K562 (cell line): ENCODE results near the gene SETSIP. TPM values are rescaled to one million over a fixed set of nuclear protein-coding genes. Genes with fewer than 3 reads are reported as not detected.

ENCODE experiments used
- ATAC-seq: fragments of 200-7000 bp; cut with Tn5 transposase; 3 replicates; pipeline ENCODE4 v1.9.1; 2020; ENCODE audit warnings: moderate library complexity
- BruUV-seq: library from RNA; stranded (reverse); fragments of 400-500 nt; replicated peaks from 2 replicates; lab custom pipeline; 2021; lab: Mats Ljungman, UMichigan
- CTCF ChIA-PET: fragments of 300-600 bp; formaldehyde crosslinking; extraction: SDS; loops from one replicate; lab custom pipeline; 2021; ENCODE audit warnings: low intra/inter-chr PET ratio; lab: Yijun Ruan, JAX
- POLR2A ChIA-PET: fragments of 300-600, 350-650 bp; sonication (Branson Sonifier 250); formaldehyde crosslinking; extraction: SDS; loops from one replicate; lab custom pipeline; 2021; ENCODE audit warnings: antibody characterized with exemption, inconsistent platforms; lab: Yijun Ruan, JAX
- DNase-seq, 4 experiments: peaks; one replicate each; pipeline versions ENCODE4 v3.0.0 to v3.0.0-alpha.2; 2011 to 2018; ENCODE audit warnings: low spot score in 3 of 4, mixed read lengths in 3 of 4; ENCODE audit errors: extremely low read depth in 1 of 4
- FAIRE-seq: peaks from 2 replicates; lab custom pipeline; 2011; peaks lifted over from hg19 to GRCh38; lab: Jason Lieb, UNC
- H2AFZ ChIP-seq: 2 replicates; pipeline ENCODE4 v1.6.0; 2011; ENCODE audit warnings: low read depth, low read length, control low read depth, inconsistent platforms
- H3K27ac ChIP-seq: fragments of 200-600 bp; 3 replicates; pipeline ENCODE4 v1.8.0; 2011; ENCODE audit warnings: low read depth, mild to moderate bottlenecking, control low read depth, inconsistent platforms, low read length, moderate library complexity, mixed read lengths; ENCODE audit errors: extremely low read depth
- H3K27me3 ChIP-seq, 2 experiments: fragments of 300-600 bp in 1 of 2; 2 replicates in 1 of 2; 3 replicates in 1 of 2; pipeline versions ENCODE4 v1.6.0 to v1.8.0; 2011; ENCODE audit warnings: inconsistent platforms in 2 of 2, low read length in 2 of 2, mild to moderate bottlenecking in 1 of 2, mixed read lengths in 1 of 2, moderate library complexity in 1 of 2; ENCODE audit not compliant: control insufficient read depth in 2 of 2, insufficient read depth in 2 of 2
- H3K36me3 ChIP-seq: fragments of 300-600 bp; 3 replicates; pipeline ENCODE4 v1.8.0; 2011; ENCODE audit warnings: mild to moderate bottlenecking, low read length, inconsistent platforms; ENCODE audit not compliant: control insufficient read depth, insufficient read depth
- H3K4me1 ChIP-seq, 2 experiments: fragments of 200-600 bp in 1 of 2; replicated peaks in 1 of 2; 2 replicates in 1 of 2; 3 replicates in 1 of 2; pipeline versions ENCODE4 v1.5.1 to v1.8.0; 2011; ENCODE audit warnings: inconsistent platforms in 2 of 2, low read length in 2 of 2, mild to moderate bottlenecking in 1 of 2, mixed read lengths in 1 of 2, moderate library complexity in 1 of 2; ENCODE audit not compliant: control insufficient read depth in 2 of 2, insufficient read depth in 2 of 2
- H3K4me2 ChIP-seq: 2 replicates; pipeline ENCODE4 v1.6.1; 2011; ENCODE audit warnings: low read length, control low read depth, inconsistent platforms, mixed read lengths; ENCODE audit not compliant: insufficient read depth
- H3K4me3 ChIP-seq: fragments of 200-600 bp; sonication (generic), shearing (Covaris generic); 2 replicates; pipeline ENCODE4 v1.5.1; 2016; ENCODE audit warnings: control low read depth, inconsistent platforms
- H3K79me2 ChIP-seq: fragments of 200-600 bp; 3 replicates; pipeline ENCODE4 v1.8.0; 2011; ENCODE audit warnings: low read length, inconsistent platforms; ENCODE audit not compliant: control insufficient read depth, insufficient read depth
- H3K9ac ChIP-seq, 2 experiments: 2 replicates each; pipeline versions ENCODE4 v1.6.0 to v1.6.1; 2011; ENCODE audit warnings: low read depth in 2 of 2, low read length in 2 of 2, control low read depth in 1 of 2, inconsistent platforms in 1 of 2, mild to moderate bottlenecking in 1 of 2, mixed read lengths in 1 of 2; ENCODE audit not compliant: insufficient read depth in 1 of 2
- H3K9me1 ChIP-seq: one replicate; pipeline ENCODE4 v1.6.0; 2011; ENCODE audit warnings: inconsistent platforms, mild to moderate bottlenecking, low read length, moderate library complexity; ENCODE audit not compliant: control insufficient read depth, insufficient read depth
- H3K9me3 ChIP-seq: replicated peaks from 2 replicates; pipeline ENCODE4 v1.5.1; 2011; ENCODE audit warnings: low read depth, low read length, inconsistent platforms; ENCODE audit not compliant: control insufficient read depth, insufficient read depth
- H4K20me1 ChIP-seq: replicated peaks from 2 replicates; pipeline ENCODE4 v1.6.1; 2011; ENCODE audit warnings: low read length, inconsistent platforms, mixed read lengths; ENCODE audit not compliant: control insufficient read depth, insufficient read depth
- BACH1 ChIP-seq: fragments of 200-800 bp; sonication (Bioruptor generic); IDR thresholded peaks from 2 replicates; pipeline ENCODE4 v1.6.1; 2016; ENCODE audit warnings: missing genetic modification characterization, missing compliant biosample characterization
- C11orf30 ChIP-seq: fragments of 450-650 bp; IDR thresholded peaks from 2 replicates; pipeline ENCODE4 v1.6.1; 2016; ENCODE audit warnings: low read depth, mild to moderate bottlenecking
- CBFB ChIP-seq: sonication (generic); formaldehyde crosslinking; IDR thresholded peaks from 2 replicates; pipeline ENCODE4 v1.4.0; 2020; ENCODE audit warnings: mild to moderate bottlenecking, missing genetic modification reagents
- CEBPG ChIP-seq, 3 experiments: fragments of 200-800 bp in 1 of 3; sonication (Bioruptor generic) in 1 of 3; sonication (generic) in 1 of 3; formaldehyde crosslinking in 1 of 3; IDR thresholded peaks in 2 of 3; conservative IDR thresholded peaks in 1 of 3; 2 replicates each; pipeline versions ENCODE4 v1.6.1 to v1.8.0; 2016 to 2022; ENCODE audit warnings: missing compliant biosample characterization in 2 of 3, missing genetic modification characterization in 2 of 3, mild to moderate bottlenecking in 1 of 3, missing genetic modification reagents in 1 of 3
- CXXC5 ChIP-seq: fragments of 250-450 bp; sonication (Bioruptor Pico); IDR thresholded peaks from 2 replicates; pipeline ENCODE4 v1.8.0; 2022; ENCODE audit warnings: inconsistent platforms, mild to moderate bottlenecking, moderate library complexity
- HMG20B ChIP-seq: fragments of 250-450 bp; sonication (Bioruptor Pico); IDR thresholded peaks from 2 replicates; pipeline ENCODE4 v1.5.0; 2021; ENCODE audit warnings: mild to moderate bottlenecking
- JUND ChIP-seq, 2 experiments: IDR thresholded peaks; 2 replicates in 1 of 2; 3 replicates in 1 of 2; pipeline ENCODE4 v1.6.1; 2011; ENCODE audit warnings: borderline replicate concordance in 2 of 2, low read depth in 2 of 2, low read length in 2 of 2, improper control_type of control experiment in 1 of 2, missing biosample characterization in 1 of 2, missing genetic modification characterization in 1 of 2, missing genetic modification reagents in 1 of 2
- NCOA6 ChIP-seq: fragments of 450-650 bp; IDR thresholded peaks from 2 replicates; pipeline ENCODE4 v1.6.1; 2017; ENCODE audit warnings: mild to moderate bottlenecking
- PHF8 ChIP-seq: fragments of 200-600 bp; sonication (generic); IDR thresholded peaks from 2 replicates; pipeline ENCODE4 v1.6.1; 2012; ENCODE audit warnings: mixed run types, mild to moderate bottlenecking, inconsistent platforms, low read length, moderate library complexity, borderline replicate concordance
- SFPQ ChIP-seq: fragments of 200-400 bp; formaldehyde crosslinking; IDR thresholded peaks from 2 replicates; pipeline ENCODE4 v1.6.1; 2017; ENCODE audit warnings: mild to moderate bottlenecking, low read depth, low read length, moderate library complexity
- SIN3A ChIP-seq, 2 experiments: fragments of 150-350 bp in 1 of 2; IDR thresholded peaks; 2 replicates each; pipeline ENCODE4 v1.6.1; 2011 to 2016; ENCODE audit warnings: borderline replicate concordance in 2 of 2, low read depth in 2 of 2, low read length in 2 of 2, mild to moderate bottlenecking in 2 of 2, moderate library complexity in 2 of 2; ENCODE audit not compliant: control insufficient read depth in 1 of 2
- SIN3B ChIP-seq: fragments of 450-650 bp; IDR thresholded peaks from 2 replicates; pipeline ENCODE4 v1.6.1; 2017; ENCODE audit warnings: low read depth, mild to moderate bottlenecking, moderate library complexity
- SMARCA4 ChIP-seq: fragments of 450-650 bp; IDR thresholded peaks from 2 replicates; pipeline ENCODE4 v1.6.1; 2016
- SUPT5H ChIP-seq: fragments of 450-650 bp; IDR thresholded peaks from 2 replicates; pipeline ENCODE4 v1.6.1; 2016
- TRIM25 ChIP-seq: fragments of 450-650 bp; IDR thresholded peaks from 2 replicates; pipeline ENCODE4 v1.7.0; 2016; ENCODE audit warnings: borderline replicate concordance
- XRCC5 ChIP-seq: fragments of 200-400 bp; formaldehyde crosslinking; IDR thresholded peaks from 2 replicates; pipeline ENCODE4 v1.6.1; 2017; ENCODE audit warnings: low read depth, mild to moderate bottlenecking, low read length
- ZFX ChIP-seq: sonication (generic); formaldehyde crosslinking; IDR thresholded peaks from 2 replicates; pipeline ENCODE4 v1.8.0; 2022; ENCODE audit warnings: mild to moderate bottlenecking, missing genetic modification reagents, moderate library complexity
- ZNF12 ChIP-seq: sonication (generic); formaldehyde crosslinking; IDR thresholded peaks from 2 replicates; pipeline ENCODE4 v1.4.0; 2020; ENCODE audit warnings: mild to moderate bottlenecking, missing genetic modification reagents
- ZNF778 ChIP-seq: fragments of 450-650 bp; formaldehyde crosslinking; IDR thresholded peaks from 2 replicates; pipeline ENCODE4 v1.4.0; 2020; ENCODE audit warnings: mild to moderate bottlenecking, moderate library complexity
- WGBS: fragments of 100-300 bp; shearing (Covaris generic); methylation state at CpG from one replicate; pipeline ENCODE4 v1.1.6; 2016; ENCODE audit warnings: low coverage, mixed read lengths; ENCODE audit not compliant: insufficient coverage; ENCODE audit errors: missing lambda C conversion rate; 5-methylcytosine and 5-hydroxymethylcytosine counted together
- in situ Hi-C: fragments of 300-500 bp; cut with MboI; formaldehyde crosslinking; loops from 4 replicates; pipeline ENCODE4 v1.15.0; 2018; ENCODE audit warnings: inconsistent platforms, mixed read lengths
- intact Hi-C: fragments of 100-400 bp; cut with micrococcal nuclease; formaldehyde crosslinking; loops from 2 replicates; pipeline ENCODE4 v1.14.2; 2022
- polyA plus RNA-seq, 8 experiments: library from polyadenylated mRNA; depleted of rRNA in 4 of 8; stranded (reverse) in 5 of 8; unstranded in 3 of 8; fragments of >200 nt; fragmentation: Nextera tagmentation in 2 of 8; fragmentation: Illumina TruSeq in 1 of 8; extraction: Ambion mirVana in 2 of 8; extraction: Trizol in 1 of 8; gene quantifications; 2 replicates each; pipeline versions ENCODE4 v1.2.1 to v1.2.3, GENCODE V29; 2011 to 2014; ENCODE audit warnings: inconsistent platforms in 1 of 8, missing spikeins in 1 of 8
- total RNA-seq, 7 experiments: library from RNA; depleted of rRNA in 6 of 7; stranded (reverse); fragments of >200 nt in 6 of 7; fragmentation: Illumina TruSeq in 2 of 7; extraction: Trizol in 2 of 7; gene quantifications; 2 replicates each; pipeline versions ENCODE4 v1.2.1 to v1.2.3, GENCODE V29; 2011 to 2021; ENCODE audit warnings: low replicate concordance in 1 of 7

SETSIP gene
- total and polyA plus RNA-seq, 9 of the 15 experiments (the other 6 are each of a cell fraction or from before 2014, with no cell fraction given): 0.22 to 0.43 TPM; not detected in 7

GRCh38 chr1:92031281-92032110 is 43.7 kb downstream of the SETSIP start:
- in situ Hi-C loops (no loop called here), intact Hi-C loops (no loop called here)
- no peaks in the 10 kb centered on the region for H3K36me3 ChIP-seq
- ATAC-seq (no peak), DNase-seq (no peak), FAIRE-seq (peak; percentile 6)
- no peak for TF ChIP-seq TRIM25
- TF ChIP-seq XRCC5: no peak
- no peak for TF ChIP-seq SUPT5H
- TF ChIP-seq SIN3A (IDR thresholded peaks at IDR 0.05; ENCODE audit: borderline replicate concordance in 2 of 2, control insufficient read depth in 1 of 2, low read depth in 2 of 2, low read length in 2 of 2): no peak
- TF ChIP-seq CBFB (CRISPR knock-in tag): no peak
- TF ChIP-seq CEBPG (CRISPR knock-in tag; IDR thresholded peaks at IDR 0.05): no peak
- TF ChIP-seq CEBPG (tag; conservative IDR thresholded peaks at IDR 0.05 in 1 of 2, IDR thresholded peaks at IDR 0.05 in 1 of 2): no peak
- TF ChIP-seq ZNF778 (CRISPR knock-in tag): no peak
- TF ChIP-seq BACH1 (tag): no peak
- no peak for TF ChIP-seq JUND (IDR thresholded peaks at IDR 0.05; ENCODE audit: borderline replicate concordance, low read depth, low read length)
- TF ChIP-seq JUND (tag; IDR thresholded peaks at IDR 0.05; ENCODE audit: borderline replicate concordance, low read depth, low read length): no peak
- no peak for TF ChIP-seq ZNF12
- TF ChIP-seq C11orf30: no peak
- no peak for TF ChIP-seq ZFX (CRISPR knock-in tag)
- TF ChIP-seq NCOA6: no peak
- no peak for TF ChIP-seq HMG20B (CRISPR knock-in tag)
- no peak for TF ChIP-seq SIN3B
- TF ChIP-seq CXXC5: no peak
- no peak for TF ChIP-seq PHF8
- TF ChIP-seq SFPQ: no peak
- no peak for TF ChIP-seq SMARCA4
- H3K4me3 ChIP-seq: no peak overlapping the region
- peaks cover 20 to 40% of the 10 kb centered on the region in 2 experiments for H3K27me3 ChIP-seq
- no peak overlapping the region for H3K27ac ChIP-seq
- POLR2A ChIA-PET: no interaction called here
- no peaks in the 10 kb centered on the region for H3K79me2 ChIP-seq
- CTCF ChIA-PET: no interaction called here
- H4K20me1 ChIP-seq: no peaks in the 10 kb centered on the region
- H3K4me1 ChIP-seq: peaks cover 0 to 7% of the 10 kb centered on the region in 2 experiments; a peak in 2 of 5 replicates
- 0% methylated on average over 6 of the region's 6 CpGs for WGBS
- no peaks in the 10 kb centered on the region for H3K9me3 ChIP-seq
- H2AFZ ChIP-seq: no peak overlapping the region
- H3K9me1 ChIP-seq: no peaks in the 10 kb centered on the region
- H3K9ac ChIP-seq: no peak overlapping the region
- BruUV-seq: no TSS peak
- no peak overlapping the region for H3K4me2 ChIP-seq
